Astrocyte (in vitro differentiated cells and primary cell): Measurements from ENCODE around the gene BCOR.

ENCODE experiments used
- CTCF ChIP-seq: IDR thresholded peaks from 2 replicates; pipeline ENCODE4 v1.5.1; 2011; ENCODE audit warnings: low read depth, mild to moderate bottlenecking, inconsistent platforms, low read length, moderate library complexity; ENCODE audit not compliant: insufficient read depth
- EZH2 ChIP-seq: IDR thresholded peaks from 2 replicates; pipeline ENCODE4 v1.6.1; 2012; ENCODE audit warnings: mild to moderate bottlenecking, low read length, inconsistent platforms; ENCODE audit not compliant: insufficient read depth

DNA sequence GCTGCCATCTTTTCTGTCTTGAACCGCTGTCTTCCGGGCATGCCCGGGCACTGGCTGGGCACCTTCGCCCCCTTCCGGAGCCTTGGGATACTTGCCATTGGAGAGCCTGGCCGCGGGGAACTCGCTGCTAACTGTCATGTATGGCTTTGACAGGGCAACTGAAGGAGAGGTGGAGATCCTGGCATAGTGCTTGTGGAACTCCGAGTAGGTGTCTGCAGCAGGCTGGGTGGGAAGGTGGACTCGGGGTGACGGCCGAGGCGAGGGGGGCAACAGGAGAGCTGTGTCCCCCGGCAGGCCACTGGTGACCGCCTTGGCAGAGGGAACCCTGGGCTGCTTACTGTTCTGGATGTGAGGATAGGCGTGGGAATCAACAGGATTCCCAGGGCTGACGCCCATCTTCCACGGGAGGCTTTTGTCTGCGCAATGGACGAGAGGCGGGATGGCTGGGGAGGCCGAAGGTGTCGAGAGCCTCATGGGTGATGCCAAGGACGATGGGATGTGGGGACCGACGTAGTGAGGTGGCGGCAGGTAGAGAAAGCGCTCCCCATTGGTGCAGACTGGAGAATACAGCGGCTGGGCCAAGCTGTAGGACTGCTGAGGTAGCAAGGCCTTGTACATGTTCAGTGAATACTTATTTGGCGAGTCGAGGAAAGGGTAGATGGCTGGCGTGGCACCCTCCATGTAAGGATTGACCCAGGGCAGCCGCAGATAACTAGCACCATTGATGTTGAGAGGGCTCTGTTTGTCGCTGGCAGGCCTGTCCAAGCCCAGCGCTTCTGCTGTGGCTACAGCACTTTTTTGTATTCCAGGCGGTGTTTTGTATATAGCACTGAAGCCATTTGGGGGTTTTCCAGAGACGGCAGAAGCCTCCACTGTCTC, 23.4 kb downstream of the BCOR start:
- TF ChIP-seq EZH2 (no peak), CTCF (no peak)
